HG02852 (cell line): ENCODE measurements around the gene GALNT7.
"Not testable (repeated sequence)": the region's sequence is repeated elsewhere in the genome, so short reads cannot be mapped to it uniquely, and the experiment has no call there.

ENCODE experiments used
- ATAC-seq: cut with Tn5 transposase; IDR thresholded peaks from one replicate; pipeline ENCODE4 v1.9.1; 2021; ENCODE audit warnings: mild to moderate bottlenecking, moderate library complexity; ENCODE audit not compliant: unreplicated experiment

Gene GALNT7

GRCh38 chr4:173168396-173169177, at the start of gene GALNT7:
TSS of gene GALNT7 (plus strand) at chr4:173168811. CDS start at chr4:173168836, 25 bp downstream.
- peak; percentile 29 for ATAC-seq

- not testable (repeated sequence) for ATAC-seq
These were observed 49.8 kb upstream of the GALNT7 start for GRCh38 chr4:173118819-173119218.

- ATAC-seq: no peak
These were observed 48.8 kb upstream of the GALNT7 start for GRCh38 chr4:173119818-173120217.

- ATAC-seq: peak; percentile 95
These were observed 47.5 kb upstream of the GALNT7 start for GRCh38 chr4:173121076-173121561.

GRCh38 chr4:173124209-173124865, 44.3 kb upstream of the GALNT7 start:
- no peak for ATAC-seq

GRCh38 chr4:173125216-173125812, 43.3 kb upstream of the GALNT7 start:
- no peak for ATAC-seq

GRCh38 chr4:173128199-173128890, 40.3 kb upstream of the GALNT7 start:
- no peak for ATAC-seq

GRCh38 chr4:173130687-173131086, 37.9 kb upstream of the GALNT7 start:
- no peak for ATAC-seq

GRCh38 chr4:173134426-173134825, 34.2 kb upstream of the GALNT7 start:
- ATAC-seq: no peak

GRCh38 chr4:173135241-173135847, 33.3 kb upstream of the GALNT7 start:
- ATAC-seq: no peak

- ATAC-seq: no peak
These were observed 30.0 kb upstream of the GALNT7 start for GRCh38 chr4:173138624-173139023.

GRCh38 chr4:173139561-173139960, 29.1 kb upstream of the GALNT7 start:
- no peak for ATAC-seq

- no peak for ATAC-seq
These were observed 23.5 kb upstream of the GALNT7 start for GRCh38 chr4:173145131-173145530.

GRCh38 chr4:173146456-173146855, 22.2 kb upstream of the GALNT7 start:
- no peak for ATAC-seq

- no peak for ATAC-seq
These were observed 17.1 kb upstream of the GALNT7 start for GRCh38 chr4:173151496-173151895.

GRCh38 chr4:173152104-173152503, 16.5 kb upstream of the GALNT7 start:
- no peak for ATAC-seq

- no peak for ATAC-seq
These were observed 15.2 kb upstream of the GALNT7 start for GRCh38 chr4:173153445-173153844.

- no peak for ATAC-seq
These were observed 8.8 kb upstream of the GALNT7 start for GRCh38 chr4:173159791-173160190.

GRCh38 chr4:173160871-173161270, 7.7 kb upstream of the GALNT7 start:
- no peak for ATAC-seq

- ATAC-seq: no peak
These were observed 7.3 kb upstream of the GALNT7 start for GRCh38 chr4:173161311-173161710.

GRCh38 chr4:173165706-173166105, 2.9 kb upstream of the GALNT7 start:
- no peak for ATAC-seq
